ENCODE measurements around the gene TSPYL2. TPM values are rescaled to one million over a fixed set of nuclear protein-coding genes. Genes with fewer than 3 reads are reported as not detected.
A peak's percentile ranks its signal among the peaks of the same experiment; 100 is the strongest.

Gene TSPYL2
- total RNA-seq, 1 donor from 2014 or later: 27.9 TPM

- Mint-ChIP-seq H3K27me3 (ENCODE audit: unreplicated experiment) (peaks cover 1% of the 10 kb centered on the region), H3K27ac (ENCODE audit: unreplicated experiment) (peak within 1 kb of the TSS; percentile 77), H3K9me3 (ENCODE audit: unreplicated experiment) (no peaks in the 10 kb centered on the region), H3K36me3 (ENCODE audit: low read depth, unreplicated experiment) (no peaks in the 10 kb centered on the region), H3K4me1 (ENCODE audit: unreplicated experiment) (no peaks in the 10 kb centered on the region), H3K4me3 (ENCODE audit: unreplicated experiment) (peak within 1 kb of the TSS; percentile 97)
- peak; percentile 74 for DNase-seq (ENCODE audit: low spot score)
- no peak for TF ChIP-seq CTCF (IDR thresholded peaks at IDR 0.05; ENCODE audit: unreplicated experiment)
Observed at GRCh38 chrX:53093748-53094581, 11.8 kb downstream of the TSPYL2 start, which contains the start of gene KANTR. Gene KANTR (plus strand): TSS chrX:53094142. CDS start chrX:53124273, 30,131 bp downstream.

- no peak for DNase-seq (ENCODE audit: low spot score)
- no peak for TF ChIP-seq CTCF (IDR thresholded peaks at IDR 0.05; ENCODE audit: unreplicated experiment)
- no peaks in the 10 kb centered on the region for H3K9me3 Mint-ChIP-seq (ENCODE audit: unreplicated experiment)
Observed at GRCh38 chrX:53094582-53094905, 12.4 kb downstream of the TSPYL2 start.

GRCh38 chrX:53095796-53096195 lies 13.6 kb downstream of the TSPYL2 start:
- H3K27me3 Mint-ChIP-seq (ENCODE audit: unreplicated experiment): peaks cover 1% of the 10 kb centered on the region
- H3K27ac Mint-ChIP-seq (ENCODE audit: unreplicated experiment): no peak overlapping the region
- TF ChIP-seq CTCF (IDR thresholded peaks at IDR 0.05; ENCODE audit: unreplicated experiment): no peak
- peaks cover 4% of the 10 kb centered on the region for H3K36me3 Mint-ChIP-seq (ENCODE audit: low read depth, unreplicated experiment)
- no peaks in the 10 kb centered on the region for H3K9me3 Mint-ChIP-seq (ENCODE audit: unreplicated experiment)
- no peak for DNase-seq (ENCODE audit: low spot score)
- no peaks in the 10 kb centered on the region for H3K4me1 Mint-ChIP-seq (ENCODE audit: unreplicated experiment)
- no peak overlapping the region for H3K4me3 Mint-ChIP-seq (ENCODE audit: unreplicated experiment)

More at GRCh38 chrX:53094582-53094905, 12.4 kb downstream of the TSPYL2 start:
- Mint-ChIP-seq H3K36me3 (ENCODE audit: low read depth, unreplicated experiment) (peaks cover 4% of the 10 kb centered on the region), H3K27me3 (ENCODE audit: unreplicated experiment) (peaks cover 1% of the 10 kb centered on the region), H3K4me3 (ENCODE audit: unreplicated experiment) (peak overlapping the region; percentile 97), H3K27ac (ENCODE audit: unreplicated experiment) (peak overlapping the region; percentile 75), H3K4me1 (ENCODE audit: unreplicated experiment) (no peaks in the 10 kb centered on the region)

GRCh38 chrX:53114864-53115549 lies 32.8 kb downstream of the TSPYL2 start:
- Mint-ChIP-seq H3K27me3 (ENCODE audit: unreplicated experiment) (no peaks in the 10 kb centered on the region), H3K4me3 (ENCODE audit: unreplicated experiment) (no peak overlapping the region), H3K27ac (ENCODE audit: unreplicated experiment) (no peak overlapping the region), H3K36me3 (ENCODE audit: low read depth, unreplicated experiment) (peaks cover 6% of the 10 kb centered on the region), H3K4me1 (ENCODE audit: unreplicated experiment) (peaks cover 7% of the 10 kb centered on the region), H3K9me3 (ENCODE audit: unreplicated experiment) (no peaks in the 10 kb centered on the region)
- DNase-seq (ENCODE audit: low spot score): no peak
- TF ChIP-seq CTCF (IDR thresholded peaks at IDR 0.05; ENCODE audit: unreplicated experiment): no peak

GRCh38 chrX:53115550-53115874 lies 33.3 kb downstream of the TSPYL2 start:
- Mint-ChIP-seq H3K4me1 (ENCODE audit: unreplicated experiment) (peaks cover 7% of the 10 kb centered on the region), H3K4me3 (ENCODE audit: unreplicated experiment) (peak overlapping the region; percentile 66), H3K27me3 (ENCODE audit: unreplicated experiment) (no peaks in the 10 kb centered on the region), H3K9me3 (ENCODE audit: unreplicated experiment) (no peaks in the 10 kb centered on the region), H3K36me3 (ENCODE audit: low read depth, unreplicated experiment) (peaks cover 6% of the 10 kb centered on the region), H3K27ac (ENCODE audit: unreplicated experiment) (no peak overlapping the region)
- DNase-seq (ENCODE audit: low spot score): no peak
- TF ChIP-seq CTCF (IDR thresholded peaks at IDR 0.05; ENCODE audit: unreplicated experiment): no peak

Data from endothelial cell (in vitro differentiated cells).